Mesenchymal stem cell (in vitro differentiated cells and primary cell): ENCODE measurements around the gene NPBWR2.

Experiments used
- DNase-seq: peaks from one replicate; pipeline ENCODE4 v3.0.0-alpha.2; 2013
- H2AFZ ChIP-seq: one replicate; pipeline ENCODE4 v1.6.1; 2013; ENCODE audit warnings: low read depth, mild to moderate bottlenecking, control low read depth, inconsistent platforms, low read length, moderate library complexity
- H2AK5ac ChIP-seq: 2 replicates; pipeline ENCODE4 v1.6.1; 2013; ENCODE audit warnings: low read length, moderate library complexity, mild to moderate bottlenecking, inconsistent platforms; ENCODE audit not compliant: severe bottlenecking
- H2BK120ac ChIP-seq: one replicate; pipeline ENCODE4 v1.6.1; 2013; ENCODE audit warnings: low read depth, mild to moderate bottlenecking, inconsistent platforms, low read length, moderate library complexity
- H2BK12ac ChIP-seq, 2 experiments: one replicate each; pipeline ENCODE4 v1.6.1; 2013; ENCODE audit warnings: inconsistent platforms in 2 of 2, low read length in 2 of 2, mild to moderate bottlenecking in 2 of 2, moderate library complexity in 2 of 2, control low read depth in 1 of 2
- H2BK15ac ChIP-seq: one replicate; pipeline ENCODE4 v1.6.1; 2013; ENCODE audit warnings: mild to moderate bottlenecking, low read depth, inconsistent platforms; ENCODE audit not compliant: poor library complexity, severe bottlenecking
- H2BK5ac ChIP-seq: 2 replicates; pipeline ENCODE4 v1.6.1; 2013; ENCODE audit warnings: low read depth, mild to moderate bottlenecking, low read length, control low read depth, inconsistent platforms; ENCODE audit not compliant: poor library complexity, severe bottlenecking
- H3K14ac ChIP-seq, 2 experiments: one replicate each; pipeline ENCODE4 v1.6.1; 2013; ENCODE audit warnings: inconsistent platforms in 2 of 2, low read length in 2 of 2, control low read depth in 1 of 2, mild to moderate bottlenecking in 1 of 2, moderate library complexity in 1 of 2
- H3K18ac ChIP-seq, 2 experiments: one replicate each; pipeline ENCODE4 v1.6.1; 2013; ENCODE audit warnings: inconsistent platforms in 2 of 2, low read length in 2 of 2, control low read depth in 1 of 2, low read depth in 1 of 2, mild to moderate bottlenecking in 1 of 2
- H3K23ac ChIP-seq, 2 experiments: one replicate each; pipeline ENCODE4 v1.6.1; 2013; ENCODE audit warnings: inconsistent platforms in 2 of 2, low read length in 2 of 2, mild to moderate bottlenecking in 2 of 2, moderate library complexity in 2 of 2, control low read depth in 1 of 2
- H3K27ac ChIP-seq: 2 replicates; pipeline ENCODE4 v1.5.1; 2013; ENCODE audit warnings: mild to moderate bottlenecking, moderate library complexity, low read length, control low read depth, inconsistent platforms; ENCODE audit not compliant: poor library complexity, severe bottlenecking
- H3K27me3 ChIP-seq, 2 experiments: 2 replicates each; pipeline versions ENCODE4 v1.6.1 to v1.7.0; 2013; ENCODE audit warnings: low read length in 2 of 2, mild to moderate bottlenecking in 2 of 2, moderate library complexity in 2 of 2, control low read depth in 1 of 2, inconsistent platforms in 1 of 2; ENCODE audit not compliant: control insufficient read depth in 1 of 2, insufficient read depth in 1 of 2
- H3K36me3 ChIP-seq, 2 experiments: 2 replicates each; pipeline versions ENCODE4 v1.6.1 to v1.7.0; 2013; ENCODE audit warnings: low read length in 2 of 2, control low read depth in 1 of 2, inconsistent platforms in 1 of 2, low read depth in 1 of 2, mild to moderate bottlenecking in 1 of 2; ENCODE audit not compliant: insufficient read depth in 2 of 2, control insufficient read depth in 1 of 2
- H3K4ac ChIP-seq, 2 experiments: one replicate each; pipeline ENCODE4 v1.6.1; 2013; ENCODE audit warnings: inconsistent platforms in 2 of 2, low read length in 2 of 2, mild to moderate bottlenecking in 2 of 2, moderate library complexity in 2 of 2, control low read depth in 1 of 2, low read depth in 1 of 2
- H3K4me1 ChIP-seq: 2 replicates; pipeline ENCODE4 v1.6.1; 2013; ENCODE audit warnings: low read depth, low read length, control low read depth; ENCODE audit not compliant: control insufficient read depth, insufficient read depth
- H3K4me2 ChIP-seq: 2 replicates; pipeline ENCODE4 v1.6.1; 2013; ENCODE audit warnings: low read length, mild to moderate bottlenecking, inconsistent platforms; ENCODE audit not compliant: poor library complexity, severe bottlenecking
- H3K4me3 ChIP-seq, 2 experiments: 2 replicates each; pipeline versions ENCODE4 v1.5.1 to v1.7.0; 2013; ENCODE audit warnings: low read length in 2 of 2, mild to moderate bottlenecking in 2 of 2, control low read depth in 1 of 2, low read depth in 1 of 2; ENCODE audit not compliant: insufficient read depth in 1 of 2
- H3K79me1 ChIP-seq: replicated peaks from 2 replicates; pipeline ENCODE4 v1.6.1; 2013; ENCODE audit warnings: mild to moderate bottlenecking, control low read depth, low read length, inconsistent platforms; ENCODE audit not compliant: poor library complexity, severe bottlenecking
- H3K9ac ChIP-seq: 2 replicates; pipeline ENCODE4 v1.7.0; 2013; ENCODE audit warnings: mild to moderate bottlenecking, low read length, moderate library complexity
- H3K9me3 ChIP-seq: 2 replicates; pipeline ENCODE4 v1.7.0; 2013; ENCODE audit warnings: mild to moderate bottlenecking, low read length; ENCODE audit not compliant: control insufficient read depth
- H4K8ac ChIP-seq: one replicate; pipeline ENCODE4 v1.6.1; 2013; ENCODE audit warnings: inconsistent platforms, mild to moderate bottlenecking, low read length, moderate library complexity
- H4K91ac ChIP-seq: one replicate; pipeline ENCODE4 v1.6.1; 2013; ENCODE audit warnings: mild to moderate bottlenecking, low read length, inconsistent platforms
- WGBS: methylation state at CpG from one replicate; pipeline ENCODE4 v1.1.7; 2013; ENCODE audit warnings: mixed read lengths; 5-methylcytosine and 5-hydroxymethylcytosine counted together

Gene NPBWR2

DNA sequence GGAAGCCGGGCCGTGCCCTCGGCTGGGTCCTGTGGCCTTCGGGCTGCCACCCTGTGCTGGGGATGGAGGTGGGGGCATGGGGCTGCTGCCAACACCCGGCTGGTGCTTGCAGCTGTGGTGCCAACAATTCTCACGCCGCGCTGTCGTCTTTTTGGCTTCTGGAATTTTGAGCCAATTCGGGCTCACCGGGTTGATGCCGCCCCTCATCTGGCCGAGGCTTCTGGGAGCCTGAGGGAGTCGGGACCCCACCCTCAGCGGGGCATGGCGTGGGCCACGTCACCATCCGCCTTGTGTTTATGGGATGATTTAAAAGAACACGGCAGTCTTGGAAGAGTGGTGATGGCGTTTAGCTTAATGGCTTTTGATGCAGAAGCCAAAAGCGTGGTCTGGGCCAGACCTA is 8.7 kb upstream of the NPBWR2 start:
- Histone ChIP-seq H4K8ac (no peak overlapping the region), H3K14ac (no peak overlapping the region), H2BK15ac (no peak overlapping the region), H3K4ac (no peak overlapping the region), H3K9ac (no peak overlapping the region), H3K9me3 (no peaks in the 10 kb centered on the region), H3K18ac (no peak overlapping the region), H3K36me3 (no peaks in the 10 kb centered on the region), H3K27me3 (peaks cover 30 to 66% of the 10 kb centered on the region in 2 experiments), H3K4me1 (peaks cover 8% of the 10 kb centered on the region), H2AK5ac (no peak overlapping the region), H3K27ac (no peak overlapping the region), H3K23ac (no peak overlapping the region), H3K4me2 (no peak overlapping the region), H2BK12ac (no peak overlapping the region), H3K4me3 (no peak overlapping the region), H3K79me1 (no peaks in the 10 kb centered on the region), H2BK5ac (no peak overlapping the region), H4K91ac (no peak overlapping the region), H2AFZ (no peak overlapping the region), H2BK120ac (no peak overlapping the region)
- 87% methylated on average over 21 of the region's 21 CpGs for WGBS
- no peak for DNase-seq

- no peak for DNase-seq
- Histone ChIP-seq H3K4me2 (no peak overlapping the region), H3K14ac (peak overlapping the region in 1 of 2 experiments; percentile 68), H2BK120ac (no peak overlapping the region), H2AK5ac (no peak overlapping the region), H3K4ac (no peak overlapping the region), H3K9me3 (no peaks in the 10 kb centered on the region), H4K8ac (no peak overlapping the region), H2BK15ac (peak overlapping the region; percentile 17), H3K27ac (no peak overlapping the region), H3K23ac (no peak overlapping the region), H3K79me1 (no peaks in the 10 kb centered on the region), H4K91ac (no peak overlapping the region), H2AFZ (no peak overlapping the region), H3K4me3 (no peak overlapping the region), H3K27me3 (peaks cover 29 to 68% of the 10 kb centered on the region in 2 experiments), H2BK12ac (no peak overlapping the region), H3K18ac (no peak overlapping the region), H3K36me3 (no peaks in the 10 kb centered on the region), H3K4me1 (peaks cover 7% of the 10 kb centered on the region), H3K9ac (no peak overlapping the region), H2BK5ac (no peak overlapping the region)
- 77% methylated on average over 13 of the region's 14 CpGs for WGBS
These were observed 8.0 kb upstream of the NPBWR2 start for GRCh38 chr20:64115171-64115911.

DNA sequence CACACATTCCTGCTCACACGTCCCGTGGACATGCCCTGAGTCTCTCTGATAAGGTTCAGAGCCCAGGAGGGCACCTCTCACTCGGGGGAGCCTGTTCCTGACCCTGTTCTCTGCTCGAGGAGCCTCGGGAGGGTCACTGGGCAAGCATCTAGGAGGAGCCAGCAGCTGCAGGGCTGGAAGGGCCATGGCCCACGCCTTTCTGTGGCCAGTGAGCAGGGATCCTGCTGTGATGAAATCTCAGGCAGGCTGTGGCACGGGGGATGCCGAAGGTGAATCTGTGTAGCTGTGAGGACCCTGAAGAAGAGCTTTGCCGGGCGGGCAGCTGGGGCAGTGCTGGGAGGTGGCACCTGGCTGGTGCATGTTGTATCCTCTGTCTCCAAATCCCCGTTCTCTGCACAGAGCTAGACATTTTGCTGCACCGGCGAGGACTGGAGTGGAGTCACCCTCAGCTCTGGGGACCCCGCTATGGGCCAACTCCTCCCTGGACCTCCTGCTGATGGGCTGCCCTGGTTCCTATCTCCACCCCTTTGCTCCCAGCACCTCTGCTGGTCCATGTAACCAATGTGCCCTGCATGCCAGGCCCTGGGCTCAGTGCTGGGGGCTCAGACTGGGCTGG is 7.1 kb upstream of the NPBWR2 start:
- no peak overlapping the region for H2BK12ac ChIP-seq
- no peaks in the 10 kb centered on the region for H3K36me3 ChIP-seq
- no peak overlapping the region for H3K4me3 ChIP-seq
- H2AFZ ChIP-seq: no peak overlapping the region
- no peak overlapping the region for H2AK5ac ChIP-seq
- H3K4me1 ChIP-seq: peaks cover 3% of the 10 kb centered on the region
- no peak overlapping the region for H4K8ac ChIP-seq
- WGBS: 82% methylated on average over 14 of the region's 14 CpGs
- H2BK5ac ChIP-seq: no peak overlapping the region
- no peak overlapping the region for H3K23ac ChIP-seq
- H2BK15ac ChIP-seq: no peak overlapping the region
- no peak overlapping the region for H3K4me2 ChIP-seq
- DNase-seq: no peak
- peaks cover 31 to 67% of the 10 kb centered on the region in 2 experiments for H3K27me3 ChIP-seq
- no peak overlapping the region for H3K9ac ChIP-seq
- no peak overlapping the region for H3K18ac ChIP-seq
- no peaks in the 10 kb centered on the region for H3K9me3 ChIP-seq
- no peak overlapping the region for H2BK120ac ChIP-seq
- H4K91ac ChIP-seq: no peak overlapping the region
- no peak overlapping the region for H3K4ac ChIP-seq
- H3K14ac ChIP-seq: no peak overlapping the region
- H3K27ac ChIP-seq: no peak overlapping the region
- no peaks in the 10 kb centered on the region for H3K79me1 ChIP-seq

DNA sequence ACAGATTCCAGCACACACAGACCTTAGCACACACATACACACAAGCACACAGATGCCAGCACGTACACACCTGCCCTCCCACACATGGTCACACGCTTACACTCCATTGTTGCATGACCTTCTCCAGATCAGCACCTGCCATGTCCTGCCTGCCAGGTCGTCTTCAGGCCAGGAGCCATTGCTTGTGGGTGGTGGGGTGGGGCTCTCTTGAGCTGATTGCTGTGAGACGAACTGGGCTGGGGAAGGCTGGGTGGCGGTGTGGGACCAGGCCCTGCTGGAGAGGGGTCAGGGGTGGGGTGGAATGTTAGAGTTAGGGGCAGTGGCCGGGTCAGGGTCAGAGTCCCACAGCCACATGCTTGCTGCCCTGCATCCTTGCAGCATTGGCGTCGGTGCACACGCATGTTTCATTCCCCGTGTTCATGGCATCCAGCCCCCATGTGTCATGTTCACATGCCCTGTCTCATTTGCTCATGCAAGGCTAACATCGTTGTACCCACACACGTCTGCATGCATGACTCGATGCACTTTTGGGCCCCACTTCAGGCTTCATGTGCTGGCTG is 6.5 kb upstream of the NPBWR2 start:
- Histone ChIP-seq H3K4me2 (no peak overlapping the region), H3K4me3 (no peak overlapping the region), H3K4me1 (peaks cover 3% of the 10 kb centered on the region), H3K9me3 (no peaks in the 10 kb centered on the region), H4K91ac (no peak overlapping the region), H4K8ac (no peak overlapping the region), H2BK12ac (no peak overlapping the region), H2BK15ac (no peak overlapping the region), H3K36me3 (no peaks in the 10 kb centered on the region), H2BK120ac (no peak overlapping the region), H3K23ac (no peak overlapping the region), H3K18ac (no peak overlapping the region), H2AFZ (no peak overlapping the region), H3K27ac (no peak overlapping the region), H3K9ac (no peak overlapping the region), H3K79me1 (no peaks in the 10 kb centered on the region), H2AK5ac (no peak overlapping the region), H3K14ac (no peak overlapping the region), H3K4ac (no peak overlapping the region), H2BK5ac (no peak overlapping the region), H3K27me3 (peaks cover 31 to 70% of the 10 kb centered on the region in 2 experiments)
- no peak for DNase-seq
- 81% methylated on average over 13 of the region's 13 CpGs for WGBS
